Measurements from ENCODE around the gene DOCK6.

DNA sequence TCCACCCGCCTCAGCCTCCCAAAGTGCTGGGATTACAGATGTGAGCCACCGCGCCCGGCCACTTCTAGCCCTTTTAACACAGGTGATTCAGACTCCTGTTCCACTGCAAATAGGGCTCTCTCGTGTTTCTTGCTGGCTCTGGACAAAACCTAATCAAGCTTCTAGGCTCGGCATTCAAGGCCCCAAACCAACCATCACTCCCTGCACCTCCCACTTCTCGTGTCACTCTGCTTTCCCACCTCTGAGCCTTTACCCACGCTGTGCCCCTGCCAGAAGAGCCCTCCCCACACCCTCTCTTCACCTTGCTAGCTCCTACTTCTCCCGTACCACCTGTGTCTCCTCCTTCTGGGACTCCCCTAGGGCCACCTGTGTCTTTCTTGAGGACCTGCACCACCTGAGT is 84.7 kb downstream of the DOCK6 start:
- TF ChIP-seq, protein P1, sequence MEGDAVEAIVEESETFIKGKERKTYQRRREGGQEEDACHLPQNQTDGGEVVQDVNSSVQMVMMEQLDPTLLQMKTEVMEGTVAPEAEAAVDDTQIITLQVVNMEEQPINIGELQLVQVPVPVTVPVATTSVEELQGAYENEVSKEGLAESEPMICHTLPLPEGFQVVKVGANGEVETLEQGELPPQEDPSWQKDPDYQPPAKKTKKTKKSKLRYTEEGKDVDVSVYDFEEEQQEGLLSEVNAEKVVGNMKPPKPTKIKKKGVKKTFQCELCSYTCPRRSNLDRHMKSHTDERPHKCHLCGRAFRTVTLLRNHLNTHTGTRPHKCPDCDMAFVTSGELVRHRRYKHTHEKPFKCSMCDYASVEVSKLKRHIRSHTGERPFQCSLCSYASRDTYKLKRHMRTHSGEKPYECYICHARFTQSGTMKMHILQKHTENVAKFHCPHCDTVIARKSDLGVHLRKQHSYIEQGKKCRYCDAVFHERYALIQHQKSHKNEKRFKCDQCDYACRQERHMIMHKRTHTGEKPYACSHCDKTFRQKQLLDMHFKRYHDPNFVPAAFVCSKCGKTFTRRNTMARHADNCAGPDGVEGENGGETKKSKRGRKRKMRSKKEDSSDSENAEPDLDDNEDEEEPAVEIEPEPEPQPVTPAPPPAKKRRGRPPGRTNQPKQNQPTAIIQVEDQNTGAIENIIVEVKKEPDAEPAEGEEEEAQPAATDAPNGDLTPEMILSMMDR (IDR thresholded peaks at IDR 0.05): no peak
- TF ChIP-seq POLR2A (IDR thresholded peaks at IDR 0.05): no peak
